ENCODE data around the gene PMM2. TPM values are rescaled to one million over a fixed set of nuclear protein-coding genes. Genes with fewer than 3 reads are reported as not detected.
"Not testable (repeated sequence)": the region's sequence is repeated elsewhere in the genome, so short reads cannot be mapped to it uniquely, and the experiment has no call there.

The PMM2 gene
- total RNA-seq, 2 experiments from 2014 or later, result 36.4 to 47.1 TPM

GRCh38 chr16:8796469-8797363, 923 bp upstream of the PMM2 start:
- Mint-ChIP-seq H3K4me3 (peak overlapping the region; percentile 91), H3K27me3 (no peaks in the 10 kb centered on the region), H3K9me3 (ENCODE audit: low read depth) (no peaks in the 10 kb centered on the region), H3K27ac (peak overlapping the region; percentile 91), H3K4me1 (peaks cover 47% of the 10 kb centered on the region), H3K36me3 (peaks cover 14% of the 10 kb centered on the region)
- ATAC-seq, result no peak
- no peak for DNase-seq
- CTCF ChIA-PET, result interaction anchor here (0.9 to 3.1 kb wide), 6 partner anchors 13 to 227 kb away, joined by 3 to 10 read pairs (median 4); partner anchors contain the start of gene CARHSP1

GRCh38 chr16:8798174-8798527, 512 bp downstream of the PMM2 start:
- peak overlapping the region; percentile 91 for H3K27ac Mint-ChIP-seq
- H3K9me3 Mint-ChIP-seq (ENCODE audit: low read depth), result no peaks in the 10 kb centered on the region
- DNase-seq, result no peak
- H3K4me1 Mint-ChIP-seq, result peaks cover 47% of the 10 kb centered on the region
- H3K27me3 Mint-ChIP-seq, result no peaks in the 10 kb centered on the region
- CTCF ChIA-PET, result interaction anchor here (0.8 to 3.1 kb wide), 3 partner anchors 19 to 82 kb away, joined by 3 to 10 read pairs (median 4); no protein-coding TSS in a partner anchor
- peaks cover 25% of the 10 kb centered on the region for H3K36me3 Mint-ChIP-seq
- peak overlapping the region; percentile 91 for H3K4me3 Mint-ChIP-seq
- peak; percentile 14 for ATAC-seq

DNA sequence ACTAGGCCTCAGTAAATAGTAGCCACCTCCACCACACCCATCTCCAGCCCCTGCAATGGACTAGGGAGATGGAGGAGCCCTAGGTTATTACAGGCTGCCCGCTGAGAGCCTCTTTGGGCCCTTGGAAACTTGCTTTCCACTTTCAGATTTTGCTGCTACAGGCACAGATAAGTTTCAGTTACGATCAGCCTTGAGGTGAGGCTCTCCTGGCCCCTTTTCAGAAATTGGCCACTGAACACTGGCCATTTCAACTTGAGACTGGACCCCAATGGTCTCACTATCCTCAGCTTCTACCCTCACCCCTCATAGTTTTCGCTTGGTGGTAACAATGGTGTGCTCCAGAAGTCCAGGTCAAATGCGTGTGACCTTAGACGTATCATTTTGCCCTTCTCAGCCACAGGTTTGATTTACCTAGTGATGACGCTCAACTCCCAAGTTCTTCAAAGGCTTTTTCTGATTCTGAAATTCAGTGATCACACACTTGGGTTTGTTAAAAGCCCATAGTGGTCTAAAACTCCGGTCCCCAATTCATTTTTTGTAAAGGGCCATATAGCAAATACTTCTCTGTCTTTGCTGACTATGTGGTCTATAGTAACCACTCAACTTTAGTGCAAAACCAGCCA, 1.0 kb downstream of the PMM2 start:
- peak overlapping the region; percentile 91 for H3K27ac Mint-ChIP-seq
- H3K4me3 Mint-ChIP-seq, result peak overlapping the region; percentile 91
- CTCF ChIA-PET, result interaction anchor here (0.8 to 3.1 kb wide), 3 partner anchors 19 to 81 kb away, joined by 3 to 10 read pairs (median 3); no protein-coding TSS in a partner anchor
- DNase-seq (peak; percentile 46), ATAC-seq (no peak)
- H3K9me3 Mint-ChIP-seq (ENCODE audit: low read depth), result no peaks in the 10 kb centered on the region
- peaks cover 28% of the 10 kb centered on the region for H3K36me3 Mint-ChIP-seq
- no peaks in the 10 kb centered on the region for H3K27me3 Mint-ChIP-seq
- H3K4me1 Mint-ChIP-seq, result peaks cover 50% of the 10 kb centered on the region

GRCh38 chr16:8801701-8802100, 4.1 kb downstream of the PMM2 start:
- H3K36me3 Mint-ChIP-seq, result peaks cover 43% of the 10 kb centered on the region
- no peaks in the 10 kb centered on the region for H3K9me3 Mint-ChIP-seq (ENCODE audit: low read depth)
- ATAC-seq (no peak), DNase-seq (no peak)
- CTCF ChIA-PET, result interaction anchor here (1.0 to 1.4 kb wide), 3 partner anchors 78 to 331 kb away, joined by 3 to 6 read pairs (median 4); no protein-coding TSS in a partner anchor
- no peak overlapping the region for H3K4me3 Mint-ChIP-seq
- no peaks in the 10 kb centered on the region for H3K27me3 Mint-ChIP-seq
- no peak overlapping the region for H3K27ac Mint-ChIP-seq
- H3K4me1 Mint-ChIP-seq, result peaks cover 35% of the 10 kb centered on the region

- H3K36me3 Mint-ChIP-seq, result peaks cover 52% of the 10 kb centered on the region
- H3K9me3 Mint-ChIP-seq (ENCODE audit: low read depth); H3K27ac Mint-ChIP-seq; H3K27me3 Mint-ChIP-seq; H3K4me3 Mint-ChIP-seq; DNase-seq; ATAC-seq; CTCF ChIA-PET: not testable (repeated sequence)
- H3K4me1 Mint-ChIP-seq, result peaks cover 28% of the 10 kb centered on the region
Observed at GRCh38 chr16:8803733-8804132, 6.1 kb downstream of the PMM2 start.

- CTCF ChIA-PET, result no interaction called here
- H3K27ac Mint-ChIP-seq, result no peak overlapping the region
Observed at GRCh38 chr16:8804313-8804712, 6.7 kb downstream of the PMM2 start.

DNA sequence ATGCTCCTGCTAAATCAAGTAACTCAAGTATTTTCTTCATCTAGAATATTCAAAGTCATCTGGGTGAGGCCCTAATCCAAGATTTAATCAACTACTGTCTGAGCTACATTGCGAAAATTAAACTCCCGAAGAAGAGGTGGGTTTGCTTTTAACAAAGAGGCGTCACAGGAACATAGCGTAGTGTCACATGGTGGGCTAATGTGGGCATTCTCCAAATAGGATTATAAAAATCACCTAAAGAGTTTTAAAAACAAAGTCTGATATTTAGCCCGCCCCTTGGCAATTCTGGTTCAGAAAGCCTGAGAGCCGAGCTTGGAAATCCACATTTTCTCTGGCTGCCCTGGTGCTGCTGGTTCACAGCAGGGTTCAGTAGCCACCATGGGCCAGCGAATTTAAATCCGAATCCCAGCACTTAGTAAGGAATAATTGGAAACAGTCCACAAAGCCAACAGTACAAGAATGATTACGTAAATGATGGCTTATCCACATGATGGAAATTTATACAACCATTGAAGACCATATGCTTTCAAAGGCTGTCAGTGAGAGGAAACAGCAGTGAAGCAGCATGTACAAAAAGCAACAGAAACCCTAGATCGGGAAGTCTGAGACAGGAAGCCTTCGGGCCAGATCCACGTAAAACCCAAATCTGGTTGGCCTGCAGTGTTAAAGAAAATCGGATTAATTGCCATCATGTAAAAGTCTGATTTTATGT, 8.8 kb downstream of the PMM2 start:
- no peak overlapping the region for H3K27ac Mint-ChIP-seq
- ATAC-seq, result no peak
- DNase-seq, result no peak
- no peaks in the 10 kb centered on the region for H3K27me3 Mint-ChIP-seq
- H3K9me3 Mint-ChIP-seq (ENCODE audit: low read depth), result no peaks in the 10 kb centered on the region
- peaks cover 11% of the 10 kb centered on the region for H3K4me1 Mint-ChIP-seq
- H3K36me3 Mint-ChIP-seq, result peaks cover 60% of the 10 kb centered on the region
- H3K4me3 Mint-ChIP-seq, result no peak overlapping the region
- CTCF ChIA-PET, result interaction anchor here (1.0 to 2.0 kb wide), 2 partner anchors 74 to 130 kb away, joined by 3 to 5 read pairs; no protein-coding TSS in a partner anchor

More at GRCh38 chr16:8804313-8804712, 6.7 kb downstream of the PMM2 start:
- H3K4me3 Mint-ChIP-seq, result no peak overlapping the region
- no peak for ATAC-seq
- no peaks in the 10 kb centered on the region for H3K27me3 Mint-ChIP-seq
- peaks cover 23% of the 10 kb centered on the region for H3K4me1 Mint-ChIP-seq
- peaks cover 54% of the 10 kb centered on the region for H3K36me3 Mint-ChIP-seq
- DNase-seq, result no peak
- H3K9me3 Mint-ChIP-seq (ENCODE audit: low read depth), result no peaks in the 10 kb centered on the region

DNA sequence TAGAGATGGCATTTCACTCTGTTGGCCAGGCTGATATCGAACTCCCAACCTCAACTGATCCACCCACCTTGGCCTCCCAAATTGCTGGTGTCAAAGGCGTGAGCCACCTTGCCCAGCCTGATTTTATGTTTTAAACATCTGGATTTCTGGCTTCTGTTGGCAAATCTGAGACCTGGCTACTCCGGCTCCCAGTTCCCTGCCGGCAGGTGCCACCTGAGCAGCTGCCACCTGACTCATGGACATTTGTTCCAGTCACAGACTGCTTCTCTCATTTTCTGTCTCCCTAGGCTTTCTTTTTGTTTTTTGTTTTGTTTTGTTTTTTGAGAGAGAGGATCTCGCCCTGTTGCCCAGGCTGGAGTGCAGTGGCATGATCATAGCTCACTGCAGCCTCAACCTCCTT, 9.6 kb downstream of the PMM2 start:
- no peaks in the 10 kb centered on the region for H3K9me3 Mint-ChIP-seq (ENCODE audit: low read depth)
- H3K27ac Mint-ChIP-seq, result no peak overlapping the region
- ATAC-seq (no peak), DNase-seq (no peak)
- H3K36me3 Mint-ChIP-seq, result peaks cover 57% of the 10 kb centered on the region
- H3K27me3 Mint-ChIP-seq, result no peaks in the 10 kb centered on the region
- CTCF ChIA-PET, result interaction anchor here (1.0 to 2.0 kb wide), 2 partner anchors 73 to 129 kb away, joined by 3 to 5 read pairs; no protein-coding TSS in a partner anchor
- H3K4me3 Mint-ChIP-seq, result no peak overlapping the region
- H3K4me1 Mint-ChIP-seq, result peaks cover 9% of the 10 kb centered on the region

GRCh38 chr16:8808009-8808408, 10.4 kb downstream of the PMM2 start:
- Mint-ChIP-seq H3K27ac (no peak overlapping the region), H3K9me3 (ENCODE audit: low read depth) (no peaks in the 10 kb centered on the region), H3K36me3 (peaks cover 57% of the 10 kb centered on the region), H3K27me3 (no peaks in the 10 kb centered on the region), H3K4me1 (peaks cover 9% of the 10 kb centered on the region), H3K4me3 (no peak overlapping the region)
- no peak for DNase-seq
- CTCF ChIA-PET, result no interaction called here
- no peak for ATAC-seq

DNA sequence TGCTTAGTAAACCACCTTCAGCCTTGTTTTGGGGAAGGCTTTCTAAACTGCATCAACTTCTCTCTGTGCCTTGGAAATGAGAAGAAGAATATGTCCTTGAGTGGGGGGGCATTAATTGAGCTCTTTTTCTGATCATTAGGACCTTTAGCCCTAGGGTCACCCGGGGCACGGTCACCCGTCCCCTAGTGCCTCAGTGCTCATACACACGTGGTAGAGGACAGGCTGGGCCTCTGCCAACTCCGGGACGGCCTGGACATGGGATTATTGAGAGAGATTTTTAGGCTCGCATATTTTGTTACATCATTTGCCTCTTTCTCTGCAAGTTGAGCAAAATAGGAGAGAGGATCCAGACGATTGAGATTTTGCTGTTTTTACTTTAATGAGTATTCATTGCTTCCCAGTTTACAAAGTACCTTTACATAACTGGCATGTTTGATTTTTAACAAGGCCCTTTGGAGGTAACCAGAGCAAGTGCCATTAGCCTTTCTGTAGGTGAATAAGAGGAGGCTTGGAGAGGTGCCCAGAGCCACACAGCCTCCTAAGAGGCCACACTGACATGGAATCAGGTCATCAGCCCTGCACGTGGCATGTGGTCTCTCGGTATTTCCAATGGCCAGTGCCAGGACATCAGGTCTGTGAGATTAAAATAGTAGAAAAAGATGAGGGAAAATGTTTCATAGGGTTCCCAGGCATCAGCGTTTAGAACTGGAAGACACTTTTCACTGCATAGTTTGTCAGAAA, 11.1 kb downstream of the PMM2 start:
- Mint-ChIP-seq H3K27me3 (no peaks in the 10 kb centered on the region), H3K9me3 (ENCODE audit: low read depth) (no peaks in the 10 kb centered on the region), H3K36me3 (peaks cover 59% of the 10 kb centered on the region), H3K27ac (peak overlapping the region; percentile 31), H3K4me1 (peaks cover 10% of the 10 kb centered on the region), H3K4me3 (no peak overlapping the region)
- DNase-seq, result no peak
- ATAC-seq, result no peak
- CTCF ChIA-PET, result no interaction called here

GRCh38 chr16:8812162-8812843, 14.7 kb downstream of the PMM2 start:
- peaks cover 66% of the 10 kb centered on the region for H3K36me3 Mint-ChIP-seq
- no peak overlapping the region for H3K4me3 Mint-ChIP-seq
- CTCF ChIA-PET, result no interaction called here
- H3K27me3 Mint-ChIP-seq, result no peaks in the 10 kb centered on the region
- no peak for DNase-seq
- peaks cover 30% of the 10 kb centered on the region for H3K4me1 Mint-ChIP-seq
- H3K27ac Mint-ChIP-seq, result no peak overlapping the region
- ATAC-seq, result no peak
- H3K9me3 Mint-ChIP-seq (ENCODE audit: low read depth), result no peaks in the 10 kb centered on the region

- DNase-seq (no peak), ATAC-seq (no peak)
- no peaks in the 10 kb centered on the region for H3K9me3 Mint-ChIP-seq (ENCODE audit: low read depth)
- peaks cover 67% of the 10 kb centered on the region for H3K36me3 Mint-ChIP-seq
- H3K4me1 Mint-ChIP-seq, result peaks cover 42% of the 10 kb centered on the region
- no peaks in the 10 kb centered on the region for H3K27me3 Mint-ChIP-seq
- no peak overlapping the region for H3K4me3 Mint-ChIP-seq
- CTCF ChIA-PET, result no interaction called here
- H3K27ac Mint-ChIP-seq, result peak overlapping the region; percentile 46
Observed at GRCh38 chr16:8814095-8814806, 16.6 kb downstream of the PMM2 start.

All from activated CD8-positive, alpha-beta memory T cell treated with anti-CD3 and anti-CD28 coated beads, Interleukin-2, amount 10 ng/mL, durations not matched to agents 7 days and 5 days (primary cell).